SK-N-SH (cell line): Measurements from ENCODE around the gene USP6.

ENCODE experiments used
- EP300 ChIP-seq, 2 experiments: IDR thresholded peaks; 2 replicates each; pipeline versions ENCODE4 v1.4.0 to v1.6.1; 2012; ENCODE audit warnings: borderline replicate concordance in 1 of 2, low read depth in 1 of 2, low read length in 1 of 2
- MXI1 ChIP-seq: IDR thresholded peaks from 2 replicates; pipeline ENCODE4 v1.6.1; 2012; ENCODE audit warnings: mild to moderate bottlenecking, low read depth, low read length, improper control_type of control experiment
- PBX3 ChIP-seq: IDR thresholded peaks from 2 replicates; pipeline ENCODE4; 2012

- TF ChIP-seq MXI1 (no peak), PBX3 (no peak), EP300 (IDR thresholded peaks at IDR 0.05; ENCODE audit: borderline replicate concordance in 1 of 2, low read depth in 1 of 2, low read length in 1 of 2) (no peak)
Measured at GRCh38 chr17:5122586-5123342, 6.9 kb downstream of the USP6 start.
